GM21737 (cell line): ENCODE measurements around the gene TRIO.

ENCODE experiments used
- ATAC-seq: cut with Tn5 transposase; IDR thresholded peaks from one replicate; pipeline ENCODE4 v1.9.1; 2021; ENCODE audit warnings: mild to moderate bottlenecking, moderate library complexity; ENCODE audit not compliant: unreplicated experiment

Gene TRIO

DNA sequence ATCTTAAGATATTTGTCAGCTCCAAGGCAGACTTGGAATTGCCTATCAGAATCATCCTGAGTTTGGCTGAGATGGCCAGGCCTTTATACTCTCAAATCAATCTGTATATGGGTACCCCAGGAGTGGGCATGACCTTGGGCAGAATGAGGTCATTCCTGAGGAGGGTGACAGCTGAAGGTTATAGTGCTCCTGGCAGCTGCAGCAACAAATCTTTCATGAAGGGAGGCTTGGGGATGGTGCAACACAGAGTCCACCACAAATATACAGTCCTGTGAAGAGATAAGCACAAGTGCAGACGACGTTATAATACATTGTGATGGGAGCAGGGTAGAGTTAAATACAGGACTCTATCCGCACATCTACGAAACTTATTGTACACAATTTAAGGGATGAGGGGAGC, 21.1 kb upstream of the TRIO start:
- ATAC-seq: no peak

DNA sequence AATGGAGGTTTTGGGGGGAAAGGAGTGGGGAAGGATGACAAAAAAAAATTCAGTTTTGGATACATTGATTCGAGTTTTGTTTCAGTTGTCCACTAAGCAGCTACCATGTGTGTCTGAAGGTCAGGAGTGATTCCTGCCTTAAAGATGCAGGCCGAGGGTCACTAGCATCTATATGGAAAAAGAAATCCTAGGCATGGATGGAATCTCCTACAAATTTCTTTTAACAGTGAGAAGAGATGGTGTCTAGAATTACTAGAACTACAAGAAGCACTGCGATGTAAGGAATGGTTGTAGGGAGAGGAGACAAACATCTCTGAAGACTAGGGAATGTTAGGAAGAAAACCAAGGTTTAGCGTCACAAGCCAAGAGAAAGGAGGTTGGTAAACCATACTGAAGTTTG, 19.6 kb upstream of the TRIO start:
- no peak for ATAC-seq

DNA sequence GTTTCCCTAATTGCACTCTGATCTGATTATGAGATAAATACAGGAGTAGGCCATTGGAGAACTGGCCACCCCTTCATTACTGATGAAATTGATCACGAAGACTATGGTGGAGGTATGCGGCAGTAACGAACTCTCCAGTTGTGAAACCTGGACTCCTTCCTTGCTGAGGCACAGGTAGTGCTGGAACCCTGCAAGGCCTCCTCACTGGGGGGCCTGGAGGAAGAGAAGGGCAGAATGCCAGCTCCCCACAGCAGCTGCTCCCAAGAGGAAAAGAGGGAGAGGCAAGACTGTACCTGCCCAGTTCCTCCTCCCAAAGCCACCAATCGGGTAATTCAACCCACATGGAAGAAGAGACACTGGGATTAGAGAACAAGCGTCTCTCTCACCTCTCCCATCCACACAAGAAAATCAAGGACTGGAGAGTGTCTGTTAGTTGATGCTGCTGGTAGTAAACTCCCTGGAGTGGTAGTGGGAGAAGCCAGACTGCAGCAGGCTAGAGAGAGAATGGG, 19.1 kb upstream of the TRIO start:
- ATAC-seq: no peak

DNA sequence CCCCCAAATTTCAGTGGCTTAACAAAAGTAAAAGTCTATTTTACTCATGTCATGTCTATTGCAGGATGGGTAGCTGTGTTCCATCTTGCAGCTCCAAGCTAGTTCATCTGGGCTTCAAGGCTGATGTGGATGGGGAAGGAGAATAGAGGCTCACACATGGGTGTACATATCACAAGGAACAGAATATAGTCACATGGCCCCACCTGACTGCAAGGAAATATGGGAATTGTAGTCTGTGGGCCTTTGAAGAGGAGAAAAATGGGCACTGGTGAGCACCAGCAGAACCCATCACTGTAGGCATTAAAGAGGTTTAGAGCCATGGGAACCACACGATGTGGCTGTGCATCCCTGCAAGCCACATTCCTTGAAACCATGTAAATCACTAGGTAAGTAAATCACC, 17.9 kb upstream of the TRIO start:
- no peak for ATAC-seq

DNA sequence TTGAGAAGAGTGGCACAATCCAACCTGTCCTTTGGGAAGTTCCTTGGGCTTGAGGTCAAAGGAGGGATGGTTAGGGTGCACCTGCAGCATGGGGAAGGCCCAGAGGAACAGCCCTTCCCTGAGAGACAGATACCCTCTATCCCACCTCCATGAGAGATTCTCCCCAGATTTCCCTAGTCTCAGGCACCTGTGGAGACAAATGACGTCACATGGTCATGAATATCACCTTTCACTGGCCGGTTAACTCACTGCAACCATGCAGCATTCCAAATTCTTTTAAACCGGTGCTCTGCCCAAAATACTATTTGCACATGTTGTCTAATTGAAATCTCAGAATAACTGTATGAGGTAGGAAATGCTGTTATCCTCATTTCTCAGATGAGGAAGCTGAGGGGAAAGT, 15.6 kb upstream of the TRIO start:
- no peak for ATAC-seq

DNA sequence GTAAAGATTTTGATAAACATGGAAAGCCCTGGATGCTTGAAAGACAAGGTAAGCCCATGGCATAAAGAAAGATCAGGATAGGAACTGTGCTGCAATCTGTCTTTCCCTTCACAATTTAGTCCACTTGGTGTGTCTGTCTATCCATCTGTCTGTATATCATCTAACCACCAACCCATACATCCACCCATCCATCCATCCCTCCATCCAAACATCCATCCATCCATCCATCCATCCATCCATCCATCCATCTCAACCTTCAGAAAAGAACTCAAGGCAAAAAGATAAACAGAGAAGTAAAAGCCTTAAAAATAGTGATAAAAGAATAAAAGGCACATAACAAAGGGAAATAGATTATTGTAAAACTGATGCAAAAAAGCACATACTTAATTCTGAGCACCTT, 15.1 kb upstream of the TRIO start:
- no peak for ATAC-seq

DNA sequence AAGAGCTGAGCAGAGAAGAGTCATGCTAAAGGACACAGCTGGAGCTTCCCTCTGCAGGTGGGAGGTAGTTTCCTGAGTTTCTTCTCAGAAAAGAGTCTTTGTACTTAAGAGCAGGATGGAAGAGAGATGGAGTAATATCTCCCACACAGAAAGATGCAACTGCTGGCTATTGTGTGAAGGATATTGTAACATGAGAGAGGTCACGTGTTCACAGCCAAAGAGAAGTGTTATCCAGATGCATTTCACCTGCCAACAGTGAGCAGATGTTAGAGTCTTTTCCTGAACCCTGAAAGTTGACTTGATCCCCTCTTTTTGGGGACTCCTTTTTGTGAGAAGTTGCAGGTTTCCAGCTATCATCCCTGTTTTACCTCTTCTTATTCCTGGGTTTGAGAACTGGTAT, 14.0 kb upstream of the TRIO start:
- no peak for ATAC-seq

DNA sequence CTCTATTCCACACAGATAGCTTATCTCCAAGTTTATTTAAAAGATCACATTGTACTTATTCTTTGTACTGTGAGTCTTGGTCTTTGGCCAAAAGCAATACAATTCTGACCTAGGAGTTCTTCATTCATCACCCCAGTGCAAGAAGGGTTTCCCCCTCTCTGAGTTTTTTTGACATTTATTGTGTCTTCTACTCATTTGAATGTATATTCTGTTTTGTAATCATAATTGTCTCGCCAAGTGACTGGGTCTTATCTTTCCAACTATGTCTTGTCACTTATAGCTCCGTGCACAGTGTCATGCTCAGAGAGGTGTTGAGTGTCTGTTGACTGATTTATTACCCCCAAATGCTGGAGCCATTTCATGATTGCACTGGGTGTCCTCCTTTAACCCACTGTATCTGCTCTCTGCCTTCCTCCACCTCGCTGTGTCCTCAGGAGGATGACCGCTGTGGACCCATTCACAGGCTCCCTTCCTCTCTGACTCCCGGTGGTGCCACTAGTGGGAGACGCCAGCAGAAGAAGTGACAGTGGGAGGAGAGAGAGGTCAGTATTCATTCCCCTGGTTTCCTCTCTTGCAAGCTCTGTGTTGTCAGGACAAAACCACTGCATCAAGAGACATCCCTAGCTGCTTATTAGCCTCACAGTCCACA, 11.2 kb upstream of the TRIO start:
- ATAC-seq: no peak

DNA sequence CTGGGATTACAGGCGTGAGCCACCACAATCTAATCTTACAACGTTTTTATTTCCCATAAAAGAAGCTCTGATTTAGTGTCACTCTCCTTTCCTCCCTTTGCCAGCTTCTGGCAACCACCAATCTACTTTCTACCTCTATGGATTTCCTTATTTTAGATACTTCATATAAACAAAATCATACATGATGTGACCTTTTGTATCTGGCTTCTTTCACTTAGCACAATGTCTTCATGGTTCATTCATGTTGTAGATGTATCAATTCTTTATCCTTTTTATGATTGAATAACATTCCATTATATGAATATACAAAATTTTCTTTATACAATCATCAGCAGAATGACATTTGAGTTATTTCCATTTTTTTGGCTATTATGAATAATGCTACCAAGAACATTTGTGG, 9.7 kb upstream of the TRIO start:
- ATAC-seq: no peak

DNA sequence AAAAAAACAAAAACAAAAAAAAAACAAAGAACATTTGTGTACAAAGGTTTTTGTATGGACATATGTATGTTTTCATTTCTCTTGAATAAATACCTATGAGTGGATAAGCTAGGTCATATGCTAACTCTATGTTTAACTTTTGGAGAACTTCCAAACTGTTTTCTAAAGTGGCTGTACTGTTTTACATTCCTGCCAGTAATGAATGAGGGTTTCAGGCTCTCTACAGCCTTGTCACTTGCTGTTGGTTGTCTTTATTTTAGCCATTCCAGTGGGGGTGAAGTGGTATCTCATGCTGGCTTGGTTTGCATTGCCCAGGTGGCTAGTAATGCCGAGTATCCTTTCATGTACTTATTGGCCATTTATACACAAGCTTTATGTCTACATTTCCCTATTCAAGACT, 9.1 kb upstream of the TRIO start:
- ATAC-seq: no peak

DNA sequence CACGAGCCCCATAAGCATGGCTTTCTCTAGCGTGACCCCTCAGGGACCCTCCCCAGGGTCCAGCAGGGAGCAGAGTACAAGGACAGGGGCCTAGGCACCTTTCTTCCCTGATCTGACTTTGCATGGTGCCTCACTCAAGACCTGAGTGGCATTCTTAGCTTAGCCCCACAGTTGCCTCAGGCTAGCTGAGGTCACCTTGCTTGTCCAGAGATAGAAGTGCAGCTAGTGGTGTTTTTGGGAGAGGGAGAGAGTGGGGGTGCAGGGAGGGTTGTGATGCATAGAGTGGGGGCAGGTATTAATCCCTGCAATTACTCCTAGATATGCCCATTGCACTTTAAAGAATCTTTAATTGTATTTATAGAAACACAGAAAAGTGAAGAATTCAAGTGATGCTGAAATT, 8.4 kb upstream of the TRIO start:
- no peak for ATAC-seq

DNA sequence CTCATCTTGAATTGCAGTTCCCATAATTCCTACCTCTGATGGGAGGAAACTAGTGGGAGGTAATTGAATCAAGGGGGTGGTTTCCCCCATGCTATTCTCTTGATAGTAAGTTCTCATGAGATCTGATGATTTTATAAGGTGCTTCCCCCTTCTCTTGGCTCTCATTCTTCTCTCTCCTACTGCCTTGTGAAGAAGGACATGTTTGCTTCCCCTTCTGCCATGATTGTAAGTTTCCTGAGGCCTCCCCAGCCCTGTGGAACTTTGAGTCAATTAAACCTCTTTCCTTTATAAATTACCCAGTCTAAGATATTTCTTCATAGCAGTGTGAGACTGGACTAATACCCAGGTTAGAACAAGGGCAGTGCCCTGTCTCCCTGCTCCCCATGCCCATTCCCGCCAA, 7.5 kb upstream of the TRIO start:
- ATAC-seq: no peak

DNA sequence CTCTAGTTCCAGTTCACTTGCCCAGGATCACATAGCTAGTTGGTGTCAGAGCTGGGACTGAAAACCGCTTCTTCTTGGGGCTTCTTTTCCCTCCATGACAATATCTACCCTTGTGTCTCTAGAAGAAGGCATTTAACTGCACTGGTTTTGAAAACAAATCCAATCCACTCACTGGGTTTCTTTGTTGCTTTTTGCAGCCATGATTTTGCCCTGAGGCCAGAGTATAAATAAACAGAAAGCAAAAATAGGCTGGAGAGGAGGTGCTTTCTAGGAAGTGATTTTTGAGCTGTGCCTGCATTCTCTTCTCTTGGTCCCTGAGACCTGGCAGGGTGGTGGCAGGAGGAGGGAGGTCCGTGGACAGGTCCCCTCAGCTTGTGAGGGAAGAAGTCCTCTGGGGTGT, 6.9 kb upstream of the TRIO start:
- no peak for ATAC-seq

DNA sequence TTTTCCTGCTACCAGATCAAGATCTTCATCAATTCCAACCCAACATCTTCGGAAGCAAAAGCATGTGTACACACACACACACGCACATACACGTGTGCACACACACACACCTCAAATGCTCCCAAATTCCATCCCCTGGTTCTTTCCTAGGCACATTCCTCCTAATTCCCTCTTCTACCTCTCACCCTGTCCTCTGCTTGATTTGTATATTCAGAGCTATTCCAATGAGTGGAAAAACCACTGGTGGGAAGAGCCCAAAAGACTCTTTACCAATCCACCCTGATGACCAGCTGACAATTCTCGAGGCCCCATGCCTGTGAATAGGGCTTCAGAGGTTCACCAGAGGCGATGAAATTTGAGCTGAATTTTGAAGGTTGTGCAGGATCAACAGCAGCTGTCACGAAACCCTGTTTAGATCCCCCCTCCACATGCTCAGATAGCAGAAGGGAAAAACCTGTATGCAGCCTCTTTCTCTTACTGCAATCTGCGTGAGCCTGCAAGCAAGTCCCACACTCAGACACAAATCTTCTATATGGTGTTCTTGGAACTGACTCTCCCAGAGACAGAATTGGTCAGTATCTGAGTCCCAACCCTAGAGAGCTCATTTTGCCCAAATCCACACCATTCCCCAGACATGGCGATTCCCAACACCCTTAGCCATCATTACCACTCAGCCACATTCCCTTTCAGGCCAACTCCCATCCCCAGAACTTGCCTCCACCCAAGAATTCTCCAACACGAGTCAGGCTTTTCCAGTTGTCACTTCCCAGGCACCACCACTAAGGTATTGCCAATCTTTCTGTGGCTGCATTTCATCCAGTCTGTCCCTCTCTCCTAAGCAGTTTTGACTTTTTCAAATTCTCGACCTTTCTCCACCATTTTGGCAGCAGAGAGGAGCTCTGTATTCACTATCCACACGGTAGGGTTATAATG, 4.3 kb upstream of the TRIO start:
- ATAC-seq: no peak

DNA sequence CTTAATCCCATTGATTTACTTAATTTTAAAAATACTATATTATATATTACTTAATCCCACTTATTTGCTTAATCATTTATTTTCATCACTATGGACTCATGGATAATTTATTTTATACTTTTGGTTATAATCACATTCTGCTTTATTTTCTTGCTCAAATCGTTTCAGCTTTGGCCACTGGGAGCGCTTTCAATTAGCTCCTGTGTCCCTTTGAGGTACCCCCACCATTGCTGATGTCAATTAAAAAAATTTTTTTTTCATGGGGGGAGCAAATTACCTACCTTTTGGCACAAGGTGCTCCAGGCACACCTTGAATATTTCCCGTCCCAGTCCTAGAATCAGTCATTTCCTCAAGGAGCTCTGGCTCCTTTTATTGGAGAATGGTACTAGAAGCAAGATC, 1.4 kb upstream of the TRIO start:
- no peak for ATAC-seq

DNA sequence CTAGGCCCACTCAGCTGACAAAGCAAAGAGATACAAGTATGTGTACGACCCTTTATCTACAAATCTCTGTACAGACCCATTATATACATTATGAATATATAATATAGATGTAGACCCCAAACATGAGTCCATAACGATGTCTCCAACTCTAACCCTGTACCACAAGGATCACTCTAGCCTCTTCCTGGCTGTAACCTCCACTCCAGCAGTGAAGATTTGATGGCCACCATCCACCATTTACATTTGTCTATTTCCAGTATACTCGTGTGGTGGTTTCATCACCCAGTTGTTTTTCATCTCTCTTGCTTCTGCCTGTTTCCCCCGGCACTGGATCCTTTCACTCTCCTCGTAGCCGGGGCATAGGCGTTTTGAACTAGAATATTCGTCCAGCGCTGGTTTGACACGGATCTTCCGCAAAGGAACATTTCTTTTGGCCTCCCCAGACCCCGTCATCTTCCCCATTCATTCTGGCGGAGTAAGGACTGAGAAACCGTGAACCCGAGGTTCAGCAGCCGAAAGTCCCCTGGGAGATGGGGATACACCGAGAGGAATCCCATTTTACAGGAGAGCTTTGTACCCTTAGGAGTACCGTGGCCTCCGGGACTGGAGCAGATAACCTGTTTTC, 828 bp upstream of the TRIO start:
- ATAC-seq: peak; percentile 2

DNA sequence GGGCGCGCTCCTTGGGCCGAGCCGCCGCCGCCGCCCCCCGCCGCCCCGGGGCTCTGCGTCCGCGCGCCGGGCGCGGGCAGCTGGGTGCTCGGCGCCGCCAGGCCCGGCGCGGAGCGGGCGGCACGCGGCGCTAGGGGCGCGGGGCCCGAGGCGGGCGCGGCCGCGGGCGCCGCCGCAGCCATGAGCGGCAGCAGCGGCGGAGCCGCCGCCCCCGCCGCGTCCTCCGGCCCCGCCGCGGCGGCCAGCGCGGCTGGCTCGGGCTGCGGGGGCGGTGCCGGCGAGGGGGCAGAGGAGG, 351 bp downstream of the TRIO start:
- ATAC-seq: no peak

DNA sequence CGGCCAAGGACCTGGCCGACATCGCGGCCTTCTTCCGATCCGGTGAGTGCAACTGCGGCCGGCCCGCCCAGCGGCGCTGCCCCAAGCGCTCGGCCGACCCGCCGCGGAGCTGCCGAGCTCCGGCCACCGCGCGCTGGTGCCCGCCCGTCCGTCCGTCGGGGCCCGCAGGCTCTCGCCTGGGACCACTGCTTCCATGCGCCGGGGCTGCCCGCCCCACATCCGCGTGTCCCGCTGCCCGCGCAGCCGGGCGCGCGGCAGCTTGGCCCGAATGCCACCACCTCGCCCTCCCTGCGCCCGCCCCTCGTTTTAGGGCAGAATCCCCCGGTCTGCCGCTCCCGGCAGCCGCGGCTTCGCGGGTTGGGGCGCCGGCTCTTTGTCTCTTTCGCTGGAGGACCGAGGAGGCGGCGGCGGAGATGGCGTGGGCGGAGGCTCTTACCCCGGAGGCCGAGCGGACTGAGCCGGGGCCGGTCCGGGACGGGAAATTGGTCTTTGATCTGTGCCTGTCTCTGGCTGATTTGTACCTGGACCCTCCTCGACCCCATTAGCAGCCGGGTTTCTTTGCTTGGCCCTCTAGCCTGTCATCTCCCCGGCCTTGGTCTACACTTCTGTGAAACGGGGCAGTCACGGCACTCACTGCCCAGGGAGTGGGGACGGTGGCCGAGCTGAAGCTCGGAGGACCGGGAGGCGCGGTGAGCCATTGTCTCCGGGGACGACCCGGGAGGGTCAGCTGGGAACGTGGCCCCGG, 871 bp downstream of the TRIO start:
- ATAC-seq: peak; percentile 4

DNA sequence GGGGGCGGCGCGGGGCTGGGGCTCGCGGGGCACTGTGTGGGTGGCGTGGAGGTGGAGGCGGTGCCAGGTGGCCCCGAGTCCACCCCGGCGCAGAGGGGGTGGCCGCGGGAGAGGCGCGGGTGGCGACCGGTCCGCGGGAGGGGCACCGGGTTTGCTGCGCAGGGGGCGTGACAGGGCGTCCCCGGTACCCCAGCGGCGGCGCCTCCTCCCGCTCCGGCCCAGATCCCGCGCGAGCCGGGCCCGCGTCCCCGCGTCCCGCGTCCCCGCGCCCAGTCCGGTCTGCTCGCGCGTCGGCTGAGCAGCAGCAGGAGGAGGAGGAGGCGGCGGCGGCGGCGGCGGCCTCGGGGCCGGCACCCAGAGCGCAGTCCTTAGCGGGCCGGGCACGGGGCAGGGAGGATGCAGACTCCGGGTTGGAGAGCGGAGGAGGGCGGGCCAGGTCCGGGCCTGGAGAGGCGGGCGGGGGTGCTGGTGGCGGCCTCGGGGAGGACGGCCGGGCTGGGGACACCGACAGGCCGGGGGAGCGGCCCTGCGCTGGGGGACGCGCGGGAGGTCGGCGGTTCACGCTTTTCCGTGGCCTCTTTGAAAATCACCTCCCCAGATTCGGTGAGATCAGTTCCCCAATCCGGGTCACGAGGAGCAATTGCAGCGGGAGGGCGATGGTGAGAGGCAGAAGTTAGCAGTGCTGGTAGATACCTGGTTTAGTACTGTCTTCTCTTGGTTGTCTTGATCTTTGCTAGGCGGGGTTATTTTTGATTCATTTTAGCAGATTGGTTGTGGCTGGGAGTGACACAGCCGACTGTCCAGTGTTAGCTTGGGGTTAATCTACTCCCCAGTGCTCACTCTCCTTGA, 1.7 kb downstream of the TRIO start:
- peak; percentile 44 for ATAC-seq
